Large intestine (tissue), 3 donors: ENCODE measurements around the gene TPSD1. TPM values are rescaled to one million over a fixed set of nuclear protein-coding genes. Genes with fewer than 3 reads are reported as not detected.
"Not testable (repeated sequence)": the region's sequence is repeated elsewhere in the genome, so short reads cannot be mapped to it uniquely, and the experiment has no call there.

Source experiments
- DNase-seq, 2 donors: peaks; one replicate each; pipeline versions ENCODE4 v3.0.0 to v3.0.0-alpha.2; 2013
- H3K27ac ChIP-seq: one replicate; pipeline ENCODE4 v1.5.1; 2013; ENCODE audit warnings: low read length
- H3K27me3 ChIP-seq: 2 replicates; pipeline ENCODE4 v1.6.1; 2013; ENCODE audit warnings: low read length; ENCODE audit not compliant: control insufficient read depth, insufficient read depth
- H3K36me3 ChIP-seq: 2 replicates; pipeline ENCODE4 v1.6.1; 2013; ENCODE audit warnings: low read length; ENCODE audit not compliant: control insufficient read depth, insufficient read depth
- H3K4me1 ChIP-seq: one replicate; pipeline ENCODE4 v1.6.1; 2013; ENCODE audit warnings: low read length; ENCODE audit not compliant: control insufficient read depth, insufficient read depth
- H3K4me3 ChIP-seq: one replicate; pipeline ENCODE4 v1.5.1; 2013; ENCODE audit warnings: low read length
- H3K9me3 ChIP-seq: one replicate; pipeline ENCODE4 v1.6.1; 2013; ENCODE audit warnings: mild to moderate bottlenecking, low read depth, low read length, moderate library complexity; ENCODE audit not compliant: control insufficient read depth
- WGBS: methylation state at CpG from one replicate; pipeline ENCODE4 v1.1.5; 2013; ENCODE audit warnings: low lambda C conversion rate; ENCODE audit not compliant: insufficient coverage; 5-methylcytosine and 5-hydroxymethylcytosine counted together
- polyA plus RNA-seq: library from polyadenylated mRNA; unstranded; fragments of 120-200 nt; gene quantifications from one replicate; pipeline ENCODE4 v1.2.1, GENCODE V29; 2013

The TPSD1 gene
- polyA plus RNA-seq, 1 donor, result 0.06 TPM

GRCh38 chr16:1290860-1291575 is 35.1 kb downstream of the TPSD1 start:
- peaks cover 8% of the 10 kb centered on the region for H3K4me1 ChIP-seq
- H3K9me3 ChIP-seq, result no peaks in the 10 kb centered on the region
- WGBS, result 50% methylated on average over 2 of the region's 29 CpGs
- H3K4me3 ChIP-seq, result no peak overlapping the region
- no peak overlapping the region for H3K27ac ChIP-seq
- DNase-seq, result peak in 1 of 2 donors; percentile 38
- H3K27me3 ChIP-seq, result peaks cover 45% of the 10 kb centered on the region
- H3K36me3 ChIP-seq, result no peaks in the 10 kb centered on the region

GRCh38 chr16:1291576-1291974 is 35.7 kb downstream of the TPSD1 start:
- peaks cover 39% of the 10 kb centered on the region for H3K27me3 ChIP-seq
- no peak overlapping the region for H3K27ac ChIP-seq
- no peak for DNase-seq
- H3K4me3 ChIP-seq, result no peak overlapping the region
- no CpG with 5 or more reads among the region's 17 CpGs for WGBS
- no peaks in the 10 kb centered on the region for H3K9me3 ChIP-seq
- H3K36me3 ChIP-seq, result no peaks in the 10 kb centered on the region
- H3K4me1 ChIP-seq, result peaks cover 8% of the 10 kb centered on the region

GRCh38 chr16:1292208-1292607 is 36.3 kb downstream of the TPSD1 start:
- H3K9me3 ChIP-seq, H3K27ac ChIP-seq, H3K36me3 ChIP-seq, H3K4me3 ChIP-seq, DNase-seq: not testable (repeated sequence)
- Histone ChIP-seq H3K27me3 (peaks cover 35% of the 10 kb centered on the region), H3K4me1 (peaks cover 14% of the 10 kb centered on the region)
- no CpG with 5 or more reads among the region's 6 CpGs for WGBS

- H3K27me3 ChIP-seq, result peaks cover 29% of the 10 kb centered on the region
- not testable (repeated sequence) for DNase-seq, H3K36me3 ChIP-seq, H3K9me3 ChIP-seq, H3K27ac ChIP-seq, H3K4me3 ChIP-seq
- WGBS, result no CpG with 5 or more reads among the region's 8 CpGs
- peaks cover 18% of the 10 kb centered on the region for H3K4me1 ChIP-seq
Observed at GRCh38 chr16:1292808-1293207, 36.9 kb downstream of the TPSD1 start.

- 100% methylated on average over 2 of the region's 11 CpGs for WGBS
- H3K4me1 ChIP-seq, result peaks cover 20% of the 10 kb centered on the region
- H3K27ac ChIP-seq, result no peak overlapping the region
- H3K9me3 ChIP-seq, result no peaks in the 10 kb centered on the region
- DNase-seq, result no peak
- peaks cover 17% of the 10 kb centered on the region for H3K27me3 ChIP-seq
- no peak overlapping the region for H3K4me3 ChIP-seq
- H3K36me3 ChIP-seq, result no peaks in the 10 kb centered on the region
Observed at GRCh38 chr16:1293921-1294656, 38.2 kb downstream of the TPSD1 start.

GRCh38 chr16:1295465-1295864 is 39.6 kb downstream of the TPSD1 start:
- WGBS, result no CpG with 5 or more reads among the region's 5 CpGs
- peaks cover 7% of the 10 kb centered on the region for H3K27me3 ChIP-seq

GRCh38 chr16:1296688-1297017 is 40.8 kb downstream of the TPSD1 start:
- not testable (repeated sequence) for H3K4me3 ChIP-seq, H3K36me3 ChIP-seq, H3K9me3 ChIP-seq, DNase-seq, H3K27ac ChIP-seq, H3K27me3 ChIP-seq
- WGBS, result no CpG with 5 or more reads among the region's 8 CpGs
- H3K4me1 ChIP-seq, result peaks cover 33% of the 10 kb centered on the region

More at GRCh38 chr16:1295465-1295864, 39.6 kb downstream of the TPSD1 start:
- no peak for DNase-seq
- H3K36me3 ChIP-seq, result no peaks in the 10 kb centered on the region
- H3K9me3 ChIP-seq, result no peaks in the 10 kb centered on the region
- H3K27ac ChIP-seq, result no peak overlapping the region
- no peak overlapping the region for H3K4me3 ChIP-seq
- H3K4me1 ChIP-seq, result peaks cover 32% of the 10 kb centered on the region

GRCh38 chr16:1297018-1297696 is 41.3 kb downstream of the TPSD1 start:
- peak; percentile 82 to 88 for DNase-seq
- Histone ChIP-seq H3K36me3 (no peaks in the 10 kb centered on the region), H3K27me3 (peaks cover 6% of the 10 kb centered on the region), H3K27ac (peak overlapping the region; percentile 78), H3K9me3 (no peaks in the 10 kb centered on the region), H3K4me1 (peaks cover 33% of the 10 kb centered on the region), H3K4me3 (no peak overlapping the region)
- WGBS, result 8% methylated on average over 2 of the region's 6 CpGs

- H3K36me3 ChIP-seq, result no peaks in the 10 kb centered on the region
- H3K4me3 ChIP-seq, result no peak overlapping the region
- H3K4me1 ChIP-seq, result peaks cover 40% of the 10 kb centered on the region
- no peaks in the 10 kb centered on the region for H3K9me3 ChIP-seq
- DNase-seq, result no peak
- H3K27ac ChIP-seq, result no peak overlapping the region
- WGBS, result 90% methylated on average over 2 of the region's 14 CpGs
- peaks cover 6% of the 10 kb centered on the region for H3K27me3 ChIP-seq
Observed at GRCh38 chr16:1298406-1298805, 42.5 kb downstream of the TPSD1 start.

- peaks cover 48% of the 10 kb centered on the region for H3K4me1 ChIP-seq
- 24% methylated on average over 8 of the region's 31 CpGs for WGBS
- peak; percentile 77 to 88 for DNase-seq
Observed at GRCh38 chr16:1299012-1299867, 43.4 kb downstream of the TPSD1 start.

More at GRCh38 chr16:1299012-1299867, 43.4 kb downstream of the TPSD1 start:
- no peaks in the 10 kb centered on the region for H3K36me3 ChIP-seq
- H3K27ac ChIP-seq, result no peak overlapping the region
- H3K9me3 ChIP-seq, result no peaks in the 10 kb centered on the region
- no peak overlapping the region for H3K4me3 ChIP-seq
- H3K27me3 ChIP-seq, result peaks cover 6% of the 10 kb centered on the region
